ENCODE results near the gene NGDN. TPM values are rescaled to one million over a fixed set of nuclear protein-coding genes. Genes with fewer than 3 reads are reported as not detected.

Gene NGDN
- total RNA-seq, 6 experiments from 2014 or later = 12.0 to 16.5 (median 14.3) TPM

GRCh38 chr14:23483236-23483854 lies 13.8 kb downstream of the NGDN start:
- H3K9me3 ChIP-seq = no peaks in the 10 kb centered on the region
- no peak overlapping the region for H3K27ac ChIP-seq
- no peak overlapping the region for H3K4me3 ChIP-seq
- intact Hi-C loops (cut with DNase I) = loop anchor here in 1 of 2 donors (10.0 kb wide), 1 partner anchor 51 kb away; no protein-coding TSS in a partner anchor
- TF ChIP-seq CTCF (IDR thresholded peaks at IDR 0.05) (no peak), POLR2A (IDR thresholded peaks at IDR 0.05) (no peak)
- no peaks in the 10 kb centered on the region for H3K4me1 ChIP-seq
- 63% methylated on average over 9 of the region's 9 CpGs for WGBS (ENCODE audit: insufficient coverage, low coverage, low lambda C conversion rate, missing lambda C conversion rate)
- H3K27me3 ChIP-seq = no peaks in the 10 kb centered on the region
- no peak for ATAC-seq
- DNase-seq = no peak
- peaks cover 0 to 3% (median 0%) of the 10 kb centered on the region in 4 donors for H3K36me3 ChIP-seq

DNA sequence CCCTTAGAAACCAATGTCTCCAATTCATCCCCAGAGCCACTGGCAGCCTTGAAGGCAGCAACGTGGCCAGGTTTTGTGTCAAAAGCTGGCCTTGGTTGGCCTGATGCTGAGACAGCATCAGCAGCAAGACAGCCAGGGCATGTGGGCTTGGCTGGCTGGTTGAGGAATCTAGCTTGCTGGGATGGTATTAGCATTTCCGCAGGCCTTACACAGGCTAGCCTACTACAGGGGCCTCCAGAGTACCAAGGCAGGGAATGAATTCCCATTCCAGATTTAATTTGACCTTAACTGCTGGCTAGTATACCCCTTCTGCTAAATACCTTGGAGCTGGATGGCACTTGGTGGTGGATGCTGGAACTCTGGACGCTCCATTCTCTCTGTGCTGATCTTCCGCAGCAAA lies 15.8 kb downstream of the NGDN start:
- H3K9me3 ChIP-seq = no peaks in the 10 kb centered on the region
- no peak overlapping the region for H3K4me3 ChIP-seq
- ATAC-seq = no peak
- H3K27me3 ChIP-seq = no peaks in the 10 kb centered on the region
- peaks cover 0 to 3% (median 0%) of the 10 kb centered on the region in 4 donors for H3K36me3 ChIP-seq
- WGBS (ENCODE audit: insufficient coverage, low coverage, low lambda C conversion rate, missing lambda C conversion rate) = 81% methylated on average over 3 of the region's 4 CpGs
- no peaks in the 10 kb centered on the region for H3K4me1 ChIP-seq
- intact Hi-C loops (cut with DNase I) = loop anchor here in 1 of 2 donors (10.0 kb wide), 1 partner anchor 49 kb away; no protein-coding TSS in a partner anchor
- H3K27ac ChIP-seq = no peak overlapping the region
- TF ChIP-seq POLR2A (IDR thresholded peaks at IDR 0.05) = no peak
- no peak for TF ChIP-seq CTCF (IDR thresholded peaks at IDR 0.05)
- DNase-seq = no peak

- intact Hi-C loops (cut with DNase I) = loop anchor here in 1 of 2 donors (10.0 kb wide), 1 partner anchor 49 kb away; no protein-coding TSS in a partner anchor
- no peaks in the 10 kb centered on the region for H3K27me3 ChIP-seq
- H3K4me1 ChIP-seq = no peaks in the 10 kb centered on the region
- H3K36me3 ChIP-seq = no peaks in the 10 kb centered on the region
- no peak for TF ChIP-seq CTCF (IDR thresholded peaks at IDR 0.05)
- TF ChIP-seq POLR2A (IDR thresholded peaks at IDR 0.05) = no peak
- H3K4me3 ChIP-seq = no peak overlapping the region
- no peak for ATAC-seq
- DNase-seq = no peak
- WGBS (ENCODE audit: insufficient coverage, low coverage, low lambda C conversion rate, missing lambda C conversion rate) = 73% methylated on average over 2 of the region's 2 CpGs
- H3K27ac ChIP-seq = no peak overlapping the region
- H3K9me3 ChIP-seq = no peaks in the 10 kb centered on the region
These were observed 16.5 kb downstream of the NGDN start for GRCh38 chr14:23486036-23486435.

DNA sequence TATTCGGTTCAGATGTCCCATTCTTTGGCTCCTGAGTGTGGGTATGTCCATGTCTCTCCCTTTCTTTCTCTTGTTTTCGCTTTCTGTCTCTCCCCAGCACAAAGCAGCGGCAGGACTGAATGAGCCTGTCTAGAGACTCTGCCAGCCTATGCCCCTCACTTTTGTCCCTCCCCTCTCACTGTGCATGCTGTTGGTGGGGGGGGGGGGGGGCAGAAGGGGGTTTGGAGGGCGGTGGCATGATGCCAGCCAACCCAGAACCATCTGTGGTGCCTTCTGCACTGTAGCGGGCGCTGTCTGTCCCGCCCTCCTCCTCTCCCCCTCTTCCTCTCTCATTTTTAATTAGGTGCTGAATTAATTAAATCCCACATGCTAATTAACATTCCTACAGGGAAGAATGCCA lies 17.7 kb downstream of the NGDN start:
- intact Hi-C loops (cut with DNase I) = loop anchor here in 1 of 2 donors (10.0 kb wide), 1 partner anchor 48 kb away; no protein-coding TSS in a partner anchor
- no peak overlapping the region for H3K4me3 ChIP-seq
- TF ChIP-seq CTCF (IDR thresholded peaks at IDR 0.05) (no peak), POLR2A (IDR thresholded peaks at IDR 0.05) (no peak)
- H3K4me1 ChIP-seq = no peaks in the 10 kb centered on the region
- no peaks in the 10 kb centered on the region for H3K27me3 ChIP-seq
- ATAC-seq (no peak), DNase-seq (no peak)
- no peak overlapping the region for H3K27ac ChIP-seq
- no peaks in the 10 kb centered on the region for H3K9me3 ChIP-seq
- 92% methylated on average over 7 of the region's 7 CpGs for WGBS (ENCODE audit: insufficient coverage, low coverage, low lambda C conversion rate, missing lambda C conversion rate)
- H3K36me3 ChIP-seq = no peaks in the 10 kb centered on the region
